PFSK-1 (cell line): Measurements from ENCODE around the gene GABRR2.

Experiments
- FOXP2 ChIP-seq: optimal IDR thresholded peaks from 2 replicates; pipeline ENCODE3; 2011; ENCODE audit warnings: borderline replicate concordance, control low read depth, inconsistent platforms; ENCODE audit not compliant: insufficient read depth; ENCODE audit errors: extremely low read length, extremely low read depth
- POLR2AphosphoS5 ChIP-seq: IDR thresholded peaks from 2 replicates; pipeline ENCODE4 v1.6.1; 2012; ENCODE audit warnings: low read depth, mild to moderate bottlenecking, control low read depth, low read length, moderate library complexity
- SIN3A ChIP-seq: IDR thresholded peaks from 2 replicates; pipeline ENCODE4 v1.6.1; 2012; ENCODE audit warnings: mild to moderate bottlenecking, low read length, moderate library complexity, borderline replicate concordance; ENCODE audit not compliant: insufficient read depth
- TAF1 ChIP-seq: IDR thresholded peaks from 2 replicates; pipeline ENCODE4 v1.6.1; 2012; ENCODE audit warnings: low read length, control low read depth, borderline replicate concordance; ENCODE audit not compliant: insufficient read depth
- TF ChIP-seq, protein P1 (sequence below), 2 experiments: IDR thresholded peaks; 2 replicates each; pipeline versions ENCODE4 v1.6.1 to v1.8.0; 2011 to 2012; ENCODE audit warnings: low read depth in 2 of 2, low read length in 2 of 2, control low read depth in 1 of 2, inconsistent platforms in 1 of 2, mild to moderate bottlenecking in 1 of 2, moderate library complexity in 1 of 2; ENCODE audit not compliant: insufficient read depth in 1 of 2

The GABRR2 gene

DNA sequence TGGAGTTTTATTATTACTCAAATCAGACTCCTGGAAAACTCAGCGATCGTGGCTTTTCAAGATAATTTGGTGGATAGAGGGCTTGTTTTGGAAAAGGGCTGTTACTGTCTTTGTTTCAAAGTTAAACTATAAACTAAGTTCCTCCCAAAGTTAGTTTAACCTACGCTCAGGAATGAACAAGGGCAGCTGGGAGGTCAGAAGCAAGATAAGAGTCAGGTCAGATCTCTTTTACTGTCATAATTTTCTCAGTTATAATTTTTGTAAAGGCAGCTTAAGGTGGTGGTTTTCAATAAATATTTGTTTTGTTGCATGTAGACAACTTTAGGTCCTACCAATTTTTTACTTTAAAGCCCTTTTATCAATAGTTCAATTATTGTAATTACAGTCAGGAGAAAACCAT, 9.2 kb upstream of the GABRR2 start:
- no peak for TF ChIP-seq TAF1
- TF ChIP-seq FOXP2, result no peak
- no peak for TF ChIP-seq POLR2AphosphoS5
- TF ChIP-seq, protein P1, sequence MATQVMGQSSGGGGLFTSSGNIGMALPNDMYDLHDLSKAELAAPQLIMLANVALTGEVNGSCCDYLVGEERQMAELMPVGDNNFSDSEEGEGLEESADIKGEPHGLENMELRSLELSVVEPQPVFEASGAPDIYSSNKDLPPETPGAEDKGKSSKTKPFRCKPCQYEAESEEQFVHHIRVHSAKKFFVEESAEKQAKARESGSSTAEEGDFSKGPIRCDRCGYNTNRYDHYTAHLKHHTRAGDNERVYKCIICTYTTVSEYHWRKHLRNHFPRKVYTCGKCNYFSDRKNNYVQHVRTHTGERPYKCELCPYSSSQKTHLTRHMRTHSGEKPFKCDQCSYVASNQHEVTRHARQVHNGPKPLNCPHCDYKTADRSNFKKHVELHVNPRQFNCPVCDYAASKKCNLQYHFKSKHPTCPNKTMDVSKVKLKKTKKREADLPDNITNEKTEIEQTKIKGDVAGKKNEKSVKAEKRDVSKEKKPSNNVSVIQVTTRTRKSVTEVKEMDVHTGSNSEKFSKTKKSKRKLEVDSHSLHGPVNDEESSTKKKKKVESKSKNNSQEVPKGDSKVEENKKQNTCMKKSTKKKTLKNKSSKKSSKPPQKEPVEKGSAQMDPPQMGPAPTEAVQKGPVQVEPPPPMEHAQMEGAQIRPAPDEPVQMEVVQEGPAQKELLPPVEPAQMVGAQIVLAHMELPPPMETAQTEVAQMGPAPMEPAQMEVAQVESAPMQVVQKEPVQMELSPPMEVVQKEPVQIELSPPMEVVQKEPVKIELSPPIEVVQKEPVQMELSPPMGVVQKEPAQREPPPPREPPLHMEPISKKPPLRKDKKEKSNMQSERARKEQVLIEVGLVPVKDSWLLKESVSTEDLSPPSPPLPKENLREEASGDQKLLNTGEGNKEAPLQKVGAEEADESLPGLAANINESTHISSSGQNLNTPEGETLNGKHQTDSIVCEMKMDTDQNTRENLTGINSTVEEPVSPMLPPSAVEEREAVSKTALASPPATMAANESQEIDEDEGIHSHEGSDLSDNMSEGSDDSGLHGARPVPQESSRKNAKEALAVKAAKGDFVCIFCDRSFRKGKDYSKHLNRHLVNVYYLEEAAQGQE (IDR thresholded peaks at IDR 0.05; ENCODE audit: insufficient read depth in 1 of 2, low read depth in 2 of 2, low read length in 2 of 2), result no peak
- no peak for TF ChIP-seq SIN3A

DNA sequence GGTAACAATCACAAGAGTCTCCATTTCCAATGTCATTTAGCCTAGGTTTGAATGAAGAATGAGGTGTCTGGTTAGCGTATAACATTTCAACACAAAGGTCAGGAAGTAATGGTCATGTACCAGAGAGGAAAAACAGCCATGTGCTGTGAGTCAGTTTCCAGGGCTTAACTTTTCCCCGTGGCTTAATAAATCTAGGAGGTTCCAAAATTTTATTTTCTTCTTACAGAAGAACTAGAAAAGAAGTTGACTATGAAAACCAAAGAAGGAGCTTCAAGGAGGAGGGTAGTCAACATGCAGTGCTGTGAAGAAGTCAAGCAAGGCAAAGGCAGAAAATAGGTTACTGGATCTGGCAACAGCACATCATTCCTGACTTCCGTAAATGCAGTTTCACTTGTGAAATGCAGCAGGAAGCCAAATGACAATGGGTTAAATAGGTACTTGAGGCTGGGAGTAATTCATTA, 8.4 kb upstream of the GABRR2 start:
- TF ChIP-seq FOXP2, result no peak
- TF ChIP-seq SIN3A, result no peak
- TF ChIP-seq, protein P1 (IDR thresholded peaks at IDR 0.05; ENCODE audit: insufficient read depth in 1 of 2, low read depth in 2 of 2, low read length in 2 of 2), result no peak
- no peak for TF ChIP-seq POLR2AphosphoS5
- no peak for TF ChIP-seq TAF1

DNA sequence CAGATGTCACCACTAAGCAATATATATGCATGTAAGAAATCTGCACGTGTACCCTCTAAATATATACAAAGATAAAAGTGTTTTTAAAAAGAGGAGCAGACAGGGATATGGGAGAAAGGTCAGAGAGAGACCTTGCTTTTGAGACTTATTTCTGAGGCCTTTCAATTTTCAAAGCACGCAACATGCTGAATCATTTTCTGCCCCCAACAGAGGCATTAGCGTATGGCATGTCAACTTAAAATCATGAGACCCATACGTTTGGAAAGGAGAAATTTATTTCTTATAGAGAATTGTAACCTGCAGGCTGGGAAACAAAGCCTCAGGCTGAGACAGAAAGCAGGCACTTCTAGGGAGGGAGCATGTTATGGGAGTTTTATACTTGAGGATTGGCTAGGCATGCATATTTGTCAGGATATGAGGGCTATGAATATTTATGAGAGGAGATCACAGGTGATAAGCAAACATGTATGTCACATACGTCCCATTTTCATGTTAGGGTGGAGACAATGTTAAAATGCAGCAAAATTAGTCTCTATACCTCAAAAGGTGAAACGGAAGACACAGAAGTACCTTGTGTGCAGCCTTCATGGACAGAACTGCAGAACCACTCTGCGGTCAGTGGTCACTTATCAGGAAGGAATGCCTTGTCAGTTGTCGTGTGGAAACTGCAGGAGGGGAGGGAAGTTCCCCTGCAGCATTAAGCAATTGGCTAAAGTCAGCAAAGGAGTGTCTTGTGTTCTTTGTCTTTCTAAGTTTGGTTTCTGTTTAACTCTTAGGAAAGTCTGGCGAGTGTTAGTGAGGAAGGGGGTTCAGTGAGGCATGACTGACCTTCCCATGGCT, 6.3 kb upstream of the GABRR2 start:
- TF ChIP-seq POLR2AphosphoS5 (no peak), SIN3A (no peak), FOXP2 (no peak), TAF1 (no peak)
- TF ChIP-seq, protein P1 (IDR thresholded peaks at IDR 0.05; ENCODE audit: insufficient read depth in 1 of 2, low read depth in 2 of 2, low read length in 2 of 2), result no peak

DNA sequence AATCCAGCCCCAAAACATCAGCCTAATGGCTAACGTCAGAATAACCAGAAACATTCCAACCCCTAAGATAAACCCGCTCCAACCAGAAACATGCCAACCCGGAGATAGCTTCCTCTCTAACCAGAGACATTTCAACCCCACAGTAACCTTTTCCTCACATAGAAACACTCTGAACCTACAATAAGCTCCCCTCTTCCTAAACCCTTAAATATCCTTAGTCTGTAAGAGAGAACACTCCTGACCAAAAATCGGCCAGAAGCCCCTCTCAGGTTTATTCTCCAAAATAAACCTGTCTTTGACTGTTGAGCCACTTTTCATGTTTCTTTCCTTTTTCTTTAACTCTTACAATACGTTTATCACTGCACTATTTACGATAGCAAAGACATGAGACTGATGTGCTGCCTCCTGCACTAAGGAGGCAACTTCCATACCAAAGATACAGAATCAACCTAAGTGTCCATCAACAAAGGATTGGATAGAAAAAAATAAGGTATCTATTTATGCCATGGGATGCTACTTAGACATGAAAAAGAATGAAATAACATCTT, 5.0 kb upstream of the GABRR2 start:
- TF ChIP-seq TAF1 (no peak), FOXP2 (no peak), POLR2AphosphoS5 (no peak), SIN3A (no peak)
- TF ChIP-seq, protein P1 (IDR thresholded peaks at IDR 0.05; ENCODE audit: insufficient read depth in 1 of 2, low read depth in 2 of 2, low read length in 2 of 2), result no peak
